Raji (cell line): Measurements from ENCODE around the gene PSMG2.

ENCODE experiments used
- POLR2A ChIP-seq: IDR thresholded peaks from 2 replicates; pipeline ENCODE4 v1.6.1; 2011; ENCODE audit warnings: low read depth, low read length, control low read depth; ENCODE audit not compliant: insufficient read depth

PSMG2 gene

GRCh38 chr18:12699747-12700146 is 3.1 kb upstream of the PSMG2 start:
- no peak for TF ChIP-seq POLR2A

GRCh38 chr18:12701161-12701560 is 1.7 kb upstream of the PSMG2 start:
- no peak for TF ChIP-seq POLR2A

DNA sequence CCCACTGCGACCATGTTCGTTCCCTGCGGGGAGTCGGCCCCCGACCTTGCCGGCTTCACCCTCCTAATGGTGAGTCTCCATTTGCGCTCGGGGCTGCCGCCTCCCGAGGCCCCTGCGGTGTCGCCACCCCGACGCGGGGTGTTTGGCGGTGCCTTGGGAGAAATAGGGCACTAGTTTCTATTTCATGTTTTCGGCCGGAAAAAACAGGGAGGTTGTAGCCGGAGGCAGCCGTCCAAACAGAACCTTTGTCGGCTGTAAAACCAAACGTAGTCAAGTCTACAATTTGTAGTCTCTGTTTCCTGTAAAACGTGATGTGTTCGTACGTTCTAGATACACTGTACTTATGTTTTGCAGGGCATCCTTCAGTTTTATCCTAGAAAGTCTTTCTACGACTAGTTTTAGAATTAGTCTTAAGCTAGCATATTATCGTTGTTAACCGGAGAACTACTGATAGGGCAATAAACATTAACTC is 290 bp downstream of the PSMG2 start:
- TF ChIP-seq POLR2A, result no peak

DNA sequence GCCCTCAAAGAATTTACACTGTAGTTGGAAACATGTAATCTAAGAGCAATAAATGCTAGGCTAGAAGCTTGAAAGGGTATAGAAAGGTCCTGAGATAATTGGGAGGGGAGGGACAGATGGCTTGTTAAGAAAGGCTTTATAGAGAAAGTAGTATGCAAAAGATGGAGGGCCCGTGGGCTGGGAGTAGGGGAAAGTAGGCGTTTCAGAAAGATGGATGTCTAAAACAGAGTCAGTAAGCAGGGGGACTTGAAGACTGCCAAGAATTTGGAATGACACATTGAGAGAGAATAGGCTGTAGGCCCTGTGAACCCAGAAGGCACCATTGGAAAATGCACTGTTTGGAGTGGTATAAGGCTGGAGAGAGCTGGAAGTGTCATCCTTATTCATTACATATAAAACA is 822 bp downstream of the PSMG2 start:
- TF ChIP-seq POLR2A, result no peak

DNA sequence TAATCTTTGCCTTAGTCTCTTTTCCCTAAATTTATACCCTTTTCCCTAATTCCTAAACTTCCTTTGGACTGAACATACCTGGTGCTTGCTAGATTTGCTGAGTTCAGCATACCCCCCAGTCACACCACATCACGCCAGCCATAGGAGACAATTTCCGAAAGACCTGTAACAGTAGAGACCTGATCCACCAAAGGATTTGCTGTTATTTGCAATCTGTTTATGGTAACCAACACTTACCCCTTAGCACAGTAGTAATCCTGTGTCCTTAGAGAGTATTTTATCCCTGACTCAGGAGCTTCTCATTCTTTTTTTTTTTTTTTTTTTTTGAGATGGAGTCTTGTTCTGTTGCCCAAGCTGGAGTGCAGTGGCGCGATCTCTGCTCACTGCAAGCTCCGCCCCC is 8.6 kb downstream of the PSMG2 start:
- no peak for TF ChIP-seq POLR2A

DNA sequence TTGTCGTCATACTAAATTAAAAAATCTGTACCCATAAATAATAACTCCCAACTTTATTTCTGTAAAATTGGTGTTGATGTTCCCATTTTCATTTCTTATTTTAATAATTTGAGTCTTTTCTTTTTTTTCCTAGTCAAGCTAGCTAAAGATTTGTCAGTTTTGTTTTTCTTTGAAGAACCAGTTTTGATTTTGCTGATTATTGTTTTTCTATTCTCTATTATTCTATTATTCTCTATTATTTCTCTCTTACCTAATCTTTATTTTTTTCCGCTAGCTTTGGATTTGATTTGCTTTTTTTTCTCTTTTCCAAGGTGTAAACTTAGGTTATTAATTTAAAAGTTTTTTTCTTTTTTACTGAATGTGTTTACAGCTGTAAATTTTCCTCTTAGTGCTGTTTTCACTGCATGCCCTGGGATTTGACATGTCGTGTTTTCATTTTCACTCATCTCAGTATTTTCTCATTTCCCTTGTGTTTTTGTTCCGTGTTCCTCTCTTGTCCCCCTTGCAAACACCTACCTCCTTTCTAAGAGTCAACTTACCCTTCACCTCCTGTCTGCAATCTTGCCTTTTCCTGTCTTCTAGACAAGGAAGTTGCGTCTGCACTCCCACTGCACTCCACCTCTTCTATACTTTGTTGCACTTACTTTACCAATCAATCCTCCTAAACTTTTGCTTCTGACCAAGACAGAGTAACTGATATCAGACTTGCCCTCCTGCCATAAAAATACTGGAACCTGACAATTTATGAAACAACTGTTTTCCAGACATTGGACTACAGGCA is 18.8 kb downstream of the PSMG2 start:
- no peak for TF ChIP-seq POLR2A

DNA sequence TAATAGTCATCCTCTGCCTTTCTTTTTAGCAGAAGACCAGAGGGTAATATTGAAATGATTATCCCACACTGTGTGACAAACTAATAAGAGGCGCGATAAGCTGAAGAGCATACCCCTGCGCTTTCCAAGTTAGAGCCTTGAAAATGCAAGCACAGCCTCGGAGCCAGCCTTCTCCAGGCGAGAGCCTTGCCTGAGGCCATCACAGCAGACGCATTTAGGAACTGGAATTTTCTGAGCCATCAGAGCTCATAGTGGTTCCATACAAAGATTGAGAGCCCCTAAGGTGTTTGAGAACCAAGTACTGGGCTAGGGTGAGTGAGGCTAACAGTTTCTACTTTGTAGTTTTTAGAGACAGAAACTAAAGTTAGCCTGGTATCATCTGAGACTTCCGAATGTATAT is 19.9 kb downstream of the PSMG2 start:
- no peak for TF ChIP-seq POLR2A

DNA sequence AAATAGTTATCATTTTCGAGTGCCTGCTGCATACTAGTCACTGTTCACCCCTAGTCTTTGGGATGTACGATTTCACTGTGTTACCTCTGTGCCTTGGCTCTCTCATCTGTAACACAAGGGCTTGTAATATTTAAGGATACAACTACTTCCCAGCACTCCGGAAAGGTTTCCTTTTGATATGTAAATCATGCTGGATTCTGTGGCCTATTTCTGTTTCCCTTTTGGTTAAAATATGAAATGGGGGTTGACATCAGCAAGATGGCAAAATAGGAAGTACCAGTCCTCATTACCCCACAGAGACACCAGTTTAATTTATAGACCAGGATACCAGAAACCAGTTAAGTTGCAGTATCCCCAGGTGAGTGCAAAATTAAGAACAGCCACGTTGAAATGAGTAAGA is 23.5 kb downstream of the PSMG2 start:
- TF ChIP-seq POLR2A, result no peak

- no peak for TF ChIP-seq POLR2A
Observed at GRCh38 chr18:12726774-12727550, 24.1 kb downstream of the PSMG2 start.

DNA sequence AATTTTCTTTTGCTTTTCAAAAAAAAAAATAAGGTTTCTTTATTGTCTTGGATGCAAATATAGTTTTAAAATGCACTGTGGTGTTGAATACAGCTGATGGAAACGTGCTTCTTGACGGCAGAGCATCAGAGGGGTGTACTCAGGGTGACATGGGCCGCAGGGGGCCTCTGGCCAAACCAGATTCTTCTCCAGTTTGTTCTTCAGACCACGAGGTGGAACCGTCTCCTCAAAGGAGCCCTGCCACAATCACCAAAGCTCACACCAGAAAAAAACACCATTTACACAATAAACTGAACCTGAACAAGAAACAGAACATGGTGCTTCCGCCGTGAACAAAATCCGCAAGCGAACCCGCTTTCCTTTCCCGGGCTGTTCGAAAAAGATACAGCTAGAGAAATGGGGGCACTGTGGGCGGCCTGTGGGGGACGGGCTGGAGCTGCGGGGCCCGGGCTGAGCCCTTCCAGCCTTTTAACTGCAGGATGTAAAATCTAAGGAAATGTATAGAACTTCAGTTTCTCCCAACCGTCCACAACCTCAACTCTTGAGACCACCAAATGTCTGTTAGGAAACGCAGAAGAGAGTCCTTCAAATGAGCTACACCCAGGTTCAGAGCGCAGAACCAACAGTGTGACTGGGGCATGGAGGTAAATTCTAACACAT is 34.5 kb downstream of the PSMG2 start:
- TF ChIP-seq POLR2A, result no peak

DNA sequence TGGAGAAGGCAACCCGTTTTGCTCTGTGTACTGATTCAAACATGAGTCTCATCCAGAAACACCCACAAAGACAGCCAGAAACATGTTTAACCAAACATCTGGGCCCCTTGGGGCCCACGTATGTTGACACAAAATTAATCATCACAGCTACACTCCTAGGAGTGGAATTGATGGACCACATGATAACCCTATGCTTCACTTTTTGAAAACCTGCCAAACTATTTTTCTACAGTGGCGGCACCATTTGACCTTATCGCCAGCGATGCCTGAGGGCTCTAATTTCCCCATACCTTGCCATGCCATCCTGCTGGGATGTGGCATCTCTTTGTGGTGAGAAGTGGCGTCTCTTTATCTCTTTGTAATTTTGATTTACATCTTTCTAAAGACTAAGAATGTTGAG is 38.5 kb downstream of the PSMG2 start:
- no peak for TF ChIP-seq POLR2A

GRCh38 chr18:12742453-12742852 is 39.6 kb downstream of the PSMG2 start:
- TF ChIP-seq POLR2A, result no peak

- no peak for TF ChIP-seq POLR2A
Observed at GRCh38 chr18:12744103-12744502, 41.3 kb downstream of the PSMG2 start.

GRCh38 chr18:12745095-12745795 is 42.4 kb downstream of the PSMG2 start:
- no peak for TF ChIP-seq POLR2A
